Natural killer cell (primary cell): ENCODE results near the gene NEGR1. TPM values are rescaled to one million over a fixed set of nuclear protein-coding genes. Genes with fewer than 3 reads are reported as not detected.

ENCODE experiments used
- ATAC-seq, 3 donors: fragments of 150-1000 bp in 2 of 3; fragments of 200-7000 bp in 1 of 3; cut with Tn5 transposase; 1 replicate in 1 of 3; 2 replicates in 2 of 3; pipeline ENCODE4 v1.10.0; 2021; ENCODE audit warnings: mild to moderate bottlenecking in 2 of 3, moderate library complexity in 2 of 3
- DNase-seq, 2 donors: peaks; one replicate each; pipeline versions ENCODE4 v3.0.0 to v3.0.0-alpha.2; 2013 to 2021; ENCODE audit warnings: mixed read lengths in 1 of 2
- H3K27ac ChIP-seq: one replicate; pipeline ENCODE4 v1.5.1; 2013; ENCODE audit warnings: mild to moderate bottlenecking, low read length
- H3K27me3 ChIP-seq: one replicate; pipeline ENCODE4 v1.6.1; 2013; ENCODE audit warnings: low read length; ENCODE audit not compliant: control insufficient read depth, insufficient read depth
- H3K36me3 ChIP-seq: one replicate; pipeline ENCODE4 v1.6.1; 2013; ENCODE audit warnings: low read length; ENCODE audit not compliant: control insufficient read depth, insufficient read depth
- H3K4me1 ChIP-seq: one replicate; pipeline ENCODE4 v1.6.1; 2013; ENCODE audit warnings: low read length; ENCODE audit not compliant: control insufficient read depth, insufficient read depth
- H3K4me3 ChIP-seq: one replicate; pipeline ENCODE4 v1.5.1; 2013; ENCODE audit warnings: low read length
- H3K9me3 ChIP-seq: one replicate; pipeline ENCODE4 v1.6.1; 2013; ENCODE audit warnings: low read length; ENCODE audit not compliant: control insufficient read depth, insufficient read depth
- H3K27ac Mint-ChIP-seq, 2 donors: one replicate each; pipeline ENCODE4 v1.8.0; 2022; ENCODE audit warnings: mild to moderate bottlenecking in 2 of 2, mixed read lengths in 2 of 2, moderate library complexity in 1 of 2
- H3K27me3 Mint-ChIP-seq, 2 donors: one replicate each; pipeline ENCODE4 v1.8.0; 2022; ENCODE audit warnings: low read depth in 2 of 2, mixed read lengths in 2 of 2
- H3K36me3 Mint-ChIP-seq: one replicate; pipeline ENCODE4 v1.8.0; 2022; ENCODE audit warnings: mixed read lengths
- H3K4me1 Mint-ChIP-seq, 2 donors: one replicate each; pipeline ENCODE4 v1.8.0; 2022; ENCODE audit warnings: mixed read lengths in 2 of 2
- H3K4me3 Mint-ChIP-seq: one replicate; pipeline ENCODE4 v1.8.0; 2022; ENCODE audit warnings: mild to moderate bottlenecking, moderate library complexity, mixed read lengths
- H3K9me3 Mint-ChIP-seq, 2 donors: one replicate each; pipeline ENCODE4 v1.8.0; 2022; ENCODE audit warnings: mixed read lengths in 2 of 2
- CTCF ChIP-seq: fragments of 200-600 bp; IDR thresholded peaks from one replicate; pipeline ENCODE4 v1.8.0; 2022; ENCODE audit warnings: antibody characterized with exemption
- WGBS: methylation state at CpG from one replicate; pipeline ENCODE4 v1.1.7; 2013; ENCODE audit warnings: missing lambda C conversion rate; ENCODE audit not compliant: insufficient coverage; 5-methylcytosine and 5-hydroxymethylcytosine counted together
- intact Hi-C: fragments of 100-400 bp; cut with micrococcal nuclease; formaldehyde crosslinking; loops from one replicate; pipeline ENCODE4 v1.14.2; 2022
- total RNA-seq, 4 donors: library from RNA; stranded (reverse); fragments of 120-200 nt in 1 of 4; gene quantifications; one replicate each; pipeline versions ENCODE4 v1.2.3 to v1.2.4, GENCODE V29; 2013 to 2022

Gene NEGR1
- total RNA-seq, 3 donors from 2014 or later (not counting 1 experiment from before 2014, with no cell fraction given): 0.55 to 1.3 TPM; not detected in 1

GRCh38 chr1:71843012-71843411 lies 439.3 kb downstream of the NEGR1 start:
- intact Hi-C loops: no loop called here

DNA sequence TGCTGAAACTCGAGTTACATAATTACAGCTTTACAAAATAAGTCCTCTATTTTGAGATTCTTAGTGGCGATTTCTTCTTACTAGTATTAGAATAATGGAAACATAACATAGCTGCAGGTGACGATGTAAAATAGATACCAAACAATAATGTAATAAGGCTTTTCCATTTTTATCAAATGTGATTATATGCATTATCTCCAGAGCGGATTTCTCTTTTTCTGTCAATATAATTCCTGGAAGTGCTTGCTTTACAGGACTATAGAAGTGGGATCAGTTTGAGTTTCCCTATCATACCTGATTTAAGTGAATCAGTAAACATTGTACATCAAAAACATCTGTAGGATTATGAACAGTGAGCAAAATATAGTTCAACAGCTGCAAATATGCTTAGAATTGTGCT lies 442.5 kb downstream of the NEGR1 start:
- Mint-ChIP-seq H3K9me3 (peaks cover 0 to 3% of the 10 kb centered on the region in 2 donors), H3K36me3 (no peaks in the 10 kb centered on the region), H3K27me3 (no peaks in the 10 kb centered on the region), H3K4me1 (no peaks in the 10 kb centered on the region), H3K4me3 (no peak overlapping the region), H3K27ac (no peak overlapping the region)
- no peak for TF ChIP-seq CTCF
- intact Hi-C loops: no loop called here
- Histone ChIP-seq H3K4me1 (no peaks in the 10 kb centered on the region), H3K27me3 (no peaks in the 10 kb centered on the region), H3K9me3 (no peaks in the 10 kb centered on the region), H3K4me3 (no peak overlapping the region), H3K27ac (no peak overlapping the region), H3K36me3 (no peaks in the 10 kb centered on the region)
- 100% methylated on average over 2 of the region's 4 CpGs for WGBS
- ATAC-seq: no peak
- no peak for DNase-seq

More at GRCh38 chr1:71843012-71843411, 439.3 kb downstream of the NEGR1 start:
- H3K27ac Mint-ChIP-seq: no peak overlapping the region
- DNase-seq: no peak
- no peak overlapping the region for H3K4me3 Mint-ChIP-seq
- TF ChIP-seq CTCF: no peak
- no peak for ATAC-seq
- WGBS: 76% methylated on average over 2 of the region's 2 CpGs
- Histone ChIP-seq H3K4me1 (no peaks in the 10 kb centered on the region), H3K4me3 (no peak overlapping the region), H3K27ac (no peak overlapping the region), H3K27me3 (no peaks in the 10 kb centered on the region), H3K9me3 (no peaks in the 10 kb centered on the region), H3K36me3 (no peaks in the 10 kb centered on the region)
- H3K4me1 Mint-ChIP-seq: no peaks in the 10 kb centered on the region
- H3K36me3 Mint-ChIP-seq: no peaks in the 10 kb centered on the region
- no peaks in the 10 kb centered on the region for H3K27me3 Mint-ChIP-seq
- H3K9me3 Mint-ChIP-seq: peaks cover 2 to 8% of the 10 kb centered on the region in 2 donors

DNA sequence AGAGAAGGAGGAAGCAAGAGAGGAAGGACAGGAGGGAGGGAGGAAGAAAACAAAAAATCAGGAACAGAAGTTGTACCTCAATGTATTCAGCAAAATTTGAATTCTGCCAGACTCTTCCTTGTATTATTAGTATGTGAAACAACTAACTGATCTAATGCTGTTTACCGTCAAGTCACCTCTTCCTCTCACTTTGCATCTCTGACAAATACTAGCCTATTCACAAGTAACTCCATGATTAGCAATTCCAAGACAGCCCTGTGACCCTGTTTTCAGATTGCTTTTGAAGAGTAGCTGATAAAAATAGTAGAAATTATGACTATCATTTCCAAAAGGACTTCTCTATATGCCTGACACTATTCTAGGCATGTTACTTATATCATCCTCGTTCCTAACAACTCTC lies 445.4 kb downstream of the NEGR1 start:
- no CpG with 5 or more reads among the region's 2 CpGs for whole genome bisulfite sequencing
- intact Hi-C loops: no loop called here

More for the DNA sequence above, 445.4 kb downstream of the NEGR1 start:
- no peaks in the 10 kb centered on the region for H3K4me1 ChIP-seq
- no peak overlapping the region for H3K27ac ChIP-seq
- Mint-ChIP-seq H3K27me3 (no peaks in the 10 kb centered on the region), H3K27ac (no peak overlapping the region), H3K36me3 (no peaks in the 10 kb centered on the region), H3K9me3 (peaks cover 0 to 3% of the 10 kb centered on the region in 2 donors), H3K4me3 (no peak overlapping the region), H3K4me1 (no peaks in the 10 kb centered on the region)
- no peaks in the 10 kb centered on the region for H3K36me3 ChIP-seq
- H3K4me3 ChIP-seq: no peak overlapping the region
- no peak for ATAC-seq
- DNase-seq: no peak
- no peak for TF ChIP-seq CTCF
- H3K27me3 ChIP-seq: no peaks in the 10 kb centered on the region
- H3K9me3 ChIP-seq: no peaks in the 10 kb centered on the region
